HepG2 (cell line): ENCODE measurements around the gene TEAD3. TPM values are rescaled to one million over a fixed set of nuclear protein-coding genes. Genes with fewer than 3 reads are reported as not detected.

Experiments used
- ARNT2 ChIP-seq: sonication (generic); formaldehyde crosslinking; IDR thresholded peaks from 2 replicates; pipeline ENCODE4 v1.8.0; 2022; ENCODE audit warnings: mild to moderate bottlenecking, low read depth, missing genetic modification reagents, moderate library complexity
- GLI4 ChIP-seq: sonication (generic); formaldehyde crosslinking; IDR thresholded peaks from 2 replicates; pipeline ENCODE4 v1.5.1; 2020; ENCODE audit warnings: missing genetic modification reagents, mild to moderate bottlenecking, moderate library complexity, borderline replicate concordance
- NR1H2 ChIP-seq: sonication (generic); formaldehyde crosslinking; IDR thresholded peaks from 2 replicates; pipeline ENCODE4 v1.8.1; 2022; ENCODE audit warnings: low read depth, missing genetic modification reagents, borderline replicate concordance
- PPARG ChIP-seq: conservative IDR thresholded peaks from 2 replicates; pipeline ENCODE4 v1.6.1; 2016; ENCODE audit warnings: missing biosample characterization, missing genetic modification reagents
- TRIM24 ChIP-seq: sonication (generic); formaldehyde crosslinking; IDR thresholded peaks from 2 replicates; pipeline ENCODE4 v1.8.0; 2022; ENCODE audit warnings: mild to moderate bottlenecking, missing genetic modification reagents
- YY1 ChIP-seq: IDR thresholded peaks from 2 replicates; pipeline ENCODE4 v1.6.1; 2011; ENCODE audit warnings: low read length, low read depth, moderate library complexity, mild to moderate bottlenecking; ENCODE audit not compliant: insufficient read depth, insufficient replicate concordance
- ZNF3 ChIP-seq: IDR thresholded peaks from 2 replicates; pipeline ENCODE4 v1.7.0; 2017; ENCODE audit warnings: inconsistent platforms
- ZNF446 ChIP-seq: sonication (generic); formaldehyde crosslinking; IDR thresholded peaks from 2 replicates; pipeline ENCODE4 v1.5.0; 2020; ENCODE audit warnings: mild to moderate bottlenecking, missing genetic modification reagents
- ZNF749 ChIP-seq: sonication (generic); formaldehyde crosslinking; IDR thresholded peaks from 2 replicates; pipeline ENCODE4 v1.8.0; 2022; ENCODE audit warnings: mild to moderate bottlenecking, missing genetic modification reagents, moderate library complexity, borderline replicate concordance
- ZNF75D ChIP-seq: sonication (generic); formaldehyde crosslinking; IDR thresholded peaks from 2 replicates; pipeline ENCODE4 v1.8.1; 2023; ENCODE audit warnings: missing genetic modification reagents, mild to moderate bottlenecking, borderline replicate concordance
- ZNF883 ChIP-seq: sonication (generic); formaldehyde crosslinking; IDR thresholded peaks from 2 replicates; pipeline ENCODE4 v1.5.1; 2020; ENCODE audit warnings: mild to moderate bottlenecking, missing genetic modification reagents; ENCODE audit errors: not compliant biosample characterization
- polyA plus RNA-seq, 8 experiments: library from polyadenylated mRNA; depleted of rRNA in 3 of 8; stranded (reverse) in 7 of 8; unstranded in 1 of 8; fragments of >200 nt; fragmentation: Illumina TruSeq in 4 of 8; extraction: Trizol in 4 of 8; gene quantifications; 2 replicates each; pipeline versions ENCODE4 v1.2.1 to v1.2.3, GENCODE V29; 2011 to 2016; ENCODE audit warnings: low read depth in 4 of 8, missing spikeins in 1 of 8, mixed read lengths in 1 of 8; ENCODE audit not compliant: insufficient read depth in 1 of 8
- total RNA-seq, 5 experiments: library from RNA; depleted of rRNA; stranded (reverse); fragments of >200 nt; fragmentation: Illumina TruSeq; extraction: Trizol; gene quantifications; 2 replicates each; pipeline ENCODE4 v1.2.3, GENCODE V29; 2016; ENCODE audit warnings: low read depth in 1 of 5
- TF ChIP-seq, protein P1 (sequence below): sonication (generic); formaldehyde crosslinking; IDR thresholded peaks from 2 replicates; pipeline ENCODE4 v1.9.0; 2021; ENCODE audit warnings: missing genetic modification reagents, mild to moderate bottlenecking, borderline replicate concordance
- TF ChIP-seq, protein P2 (sequence below): sonication (generic); formaldehyde crosslinking; IDR thresholded peaks from 2 replicates; pipeline ENCODE4 v1.4.0; 2020; ENCODE audit warnings: missing genetic modification reagents
- TF ChIP-seq, protein P3 (sequence below): sonication (generic); formaldehyde crosslinking; IDR thresholded peaks from 2 replicates; pipeline ENCODE4 v1.5.0; 2020; ENCODE audit warnings: missing genetic modification reagents
- TF ChIP-seq, protein P4 (sequence below): sonication (generic); formaldehyde crosslinking; IDR thresholded peaks from 2 replicates; pipeline ENCODE4 v1.4.0; 2020; ENCODE audit warnings: missing genetic modification reagents, borderline replicate concordance
- TF ChIP-seq, protein P5 (sequence below): sonication (generic); formaldehyde crosslinking; IDR thresholded peaks from 2 replicates; pipeline ENCODE4 v1.4.0; 2020; ENCODE audit warnings: mild to moderate bottlenecking, missing genetic modification reagents

Gene TEAD3
- total and polyA plus RNA-seq, 2 of the 13 experiments (the other 11 are each of a cell fraction or from before 2014, with no cell fraction given), result 15.1 to 16.5 TPM

DNA sequence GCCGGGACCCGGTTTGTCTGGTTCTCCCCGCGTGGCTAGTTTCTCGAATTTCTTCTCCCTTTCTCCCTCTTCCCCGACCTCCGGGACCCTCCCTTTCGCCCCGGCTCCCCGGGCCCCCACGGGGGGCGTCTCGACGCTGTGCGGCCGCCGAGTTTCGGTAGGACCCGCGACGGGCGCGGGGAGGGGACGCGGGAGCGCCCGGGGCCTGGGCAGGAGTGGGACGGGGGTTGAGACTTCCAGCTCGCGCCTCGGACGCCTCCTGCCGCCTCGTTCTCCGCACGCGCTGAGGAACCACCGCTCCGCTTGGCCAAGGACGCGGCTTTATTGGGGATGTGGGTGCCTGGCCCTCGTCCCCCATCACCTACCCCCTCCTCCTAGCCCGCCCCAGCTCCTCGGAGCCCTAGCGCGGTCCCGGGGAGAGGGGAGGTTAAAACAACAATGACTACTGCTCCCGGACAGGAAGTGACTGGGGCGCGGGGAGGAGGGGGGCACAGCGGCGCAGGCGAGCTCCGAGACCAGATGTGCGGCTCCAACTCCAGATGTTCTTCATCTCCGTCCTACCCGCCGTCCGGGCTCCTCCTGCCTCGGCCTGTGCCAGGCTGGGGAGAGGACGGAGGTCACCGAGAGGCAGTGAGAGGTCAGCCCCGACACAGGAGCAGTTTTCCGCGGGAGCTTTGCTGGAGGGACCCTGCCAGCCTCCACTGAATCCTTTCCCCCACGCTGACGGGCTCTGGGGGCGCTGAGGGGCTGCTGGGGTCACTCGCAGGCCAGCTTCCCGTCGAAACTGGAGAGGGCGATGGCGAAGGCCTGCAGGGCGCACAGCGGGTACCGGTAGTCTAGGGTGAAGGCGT, 917 bp upstream of the TEAD3 start (continued):
- TF ChIP-seq ZNF749 (CRISPR knock-in tag), result peak; percentile 71; the same call in 1 of the 2 replicates
- TF ChIP-seq PPARG, result peak; percentile 49
- TF ChIP-seq, protein P1, sequence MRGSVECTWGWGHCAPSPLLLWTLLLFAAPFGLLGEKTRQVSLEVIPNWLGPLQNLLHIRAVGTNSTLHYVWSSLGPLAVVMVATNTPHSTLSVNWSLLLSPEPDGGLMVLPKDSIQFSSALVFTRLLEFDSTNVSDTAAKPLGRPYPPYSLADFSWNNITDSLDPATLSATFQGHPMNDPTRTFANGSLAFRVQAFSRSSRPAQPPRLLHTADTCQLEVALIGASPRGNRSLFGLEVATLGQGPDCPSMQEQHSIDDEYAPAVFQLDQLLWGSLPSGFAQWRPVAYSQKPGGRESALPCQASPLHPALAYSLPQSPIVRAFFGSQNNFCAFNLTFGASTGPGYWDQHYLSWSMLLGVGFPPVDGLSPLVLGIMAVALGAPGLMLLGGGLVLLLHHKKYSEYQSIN (CRISPR knock-in tag), result no peak
- TF ChIP-seq, protein P2, sequence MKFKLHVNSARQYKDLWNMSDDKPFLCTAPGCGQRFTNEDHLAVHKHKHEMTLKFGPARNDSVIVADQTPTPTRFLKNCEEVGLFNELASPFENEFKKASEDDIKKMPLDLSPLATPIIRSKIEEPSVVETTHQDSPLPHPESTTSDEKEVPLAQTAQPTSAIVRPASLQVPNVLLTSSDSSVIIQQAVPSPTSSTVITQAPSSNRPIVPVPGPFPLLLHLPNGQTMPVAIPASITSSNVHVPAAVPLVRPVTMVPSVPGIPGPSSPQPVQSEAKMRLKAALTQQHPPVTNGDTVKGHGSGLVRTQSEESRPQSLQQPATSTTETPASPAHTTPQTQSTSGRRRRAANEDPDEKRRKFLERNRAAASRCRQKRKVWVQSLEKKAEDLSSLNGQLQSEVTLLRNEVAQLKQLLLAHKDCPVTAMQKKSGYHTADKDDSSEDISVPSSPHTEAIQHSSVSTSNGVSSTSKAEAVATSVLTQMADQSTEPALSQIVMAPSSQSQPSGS, result peak; percentile 55; the same call in 1 of the 2 replicates
- peak; percentile 70; the same call in 1 of the 2 replicates for TF ChIP-seq ARNT2
- peak; percentile 83 for TF ChIP-seq ZNF883 (CRISPR knock-in tag)
- 0 out of 2 replicates have a peak, but pooled peaks have one; percentile 18 for TF ChIP-seq TRIM24 (CRISPR knock-in tag)
- peak; percentile 98 for TF ChIP-seq ZNF446 (CRISPR knock-in tag)
- TF ChIP-seq, protein P3, sequence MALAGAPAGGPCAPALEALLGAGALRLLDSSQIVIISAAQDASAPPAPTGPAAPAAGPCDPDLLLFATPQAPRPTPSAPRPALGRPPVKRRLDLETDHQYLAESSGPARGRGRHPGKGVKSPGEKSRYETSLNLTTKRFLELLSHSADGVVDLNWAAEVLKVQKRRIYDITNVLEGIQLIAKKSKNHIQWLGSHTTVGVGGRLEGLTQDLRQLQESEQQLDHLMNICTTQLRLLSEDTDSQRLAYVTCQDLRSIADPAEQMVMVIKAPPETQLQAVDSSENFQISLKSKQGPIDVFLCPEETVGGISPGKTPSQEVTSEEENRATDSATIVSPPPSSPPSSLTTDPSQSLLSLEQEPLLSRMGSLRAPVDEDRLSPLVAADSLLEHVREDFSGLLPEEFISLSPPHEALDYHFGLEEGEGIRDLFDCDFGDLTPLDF, result peak; percentile 51; the same call in 1 of the 2 replicates
- TF ChIP-seq ZNF75D (CRISPR knock-in tag), result no peak
- TF ChIP-seq, protein P4, sequence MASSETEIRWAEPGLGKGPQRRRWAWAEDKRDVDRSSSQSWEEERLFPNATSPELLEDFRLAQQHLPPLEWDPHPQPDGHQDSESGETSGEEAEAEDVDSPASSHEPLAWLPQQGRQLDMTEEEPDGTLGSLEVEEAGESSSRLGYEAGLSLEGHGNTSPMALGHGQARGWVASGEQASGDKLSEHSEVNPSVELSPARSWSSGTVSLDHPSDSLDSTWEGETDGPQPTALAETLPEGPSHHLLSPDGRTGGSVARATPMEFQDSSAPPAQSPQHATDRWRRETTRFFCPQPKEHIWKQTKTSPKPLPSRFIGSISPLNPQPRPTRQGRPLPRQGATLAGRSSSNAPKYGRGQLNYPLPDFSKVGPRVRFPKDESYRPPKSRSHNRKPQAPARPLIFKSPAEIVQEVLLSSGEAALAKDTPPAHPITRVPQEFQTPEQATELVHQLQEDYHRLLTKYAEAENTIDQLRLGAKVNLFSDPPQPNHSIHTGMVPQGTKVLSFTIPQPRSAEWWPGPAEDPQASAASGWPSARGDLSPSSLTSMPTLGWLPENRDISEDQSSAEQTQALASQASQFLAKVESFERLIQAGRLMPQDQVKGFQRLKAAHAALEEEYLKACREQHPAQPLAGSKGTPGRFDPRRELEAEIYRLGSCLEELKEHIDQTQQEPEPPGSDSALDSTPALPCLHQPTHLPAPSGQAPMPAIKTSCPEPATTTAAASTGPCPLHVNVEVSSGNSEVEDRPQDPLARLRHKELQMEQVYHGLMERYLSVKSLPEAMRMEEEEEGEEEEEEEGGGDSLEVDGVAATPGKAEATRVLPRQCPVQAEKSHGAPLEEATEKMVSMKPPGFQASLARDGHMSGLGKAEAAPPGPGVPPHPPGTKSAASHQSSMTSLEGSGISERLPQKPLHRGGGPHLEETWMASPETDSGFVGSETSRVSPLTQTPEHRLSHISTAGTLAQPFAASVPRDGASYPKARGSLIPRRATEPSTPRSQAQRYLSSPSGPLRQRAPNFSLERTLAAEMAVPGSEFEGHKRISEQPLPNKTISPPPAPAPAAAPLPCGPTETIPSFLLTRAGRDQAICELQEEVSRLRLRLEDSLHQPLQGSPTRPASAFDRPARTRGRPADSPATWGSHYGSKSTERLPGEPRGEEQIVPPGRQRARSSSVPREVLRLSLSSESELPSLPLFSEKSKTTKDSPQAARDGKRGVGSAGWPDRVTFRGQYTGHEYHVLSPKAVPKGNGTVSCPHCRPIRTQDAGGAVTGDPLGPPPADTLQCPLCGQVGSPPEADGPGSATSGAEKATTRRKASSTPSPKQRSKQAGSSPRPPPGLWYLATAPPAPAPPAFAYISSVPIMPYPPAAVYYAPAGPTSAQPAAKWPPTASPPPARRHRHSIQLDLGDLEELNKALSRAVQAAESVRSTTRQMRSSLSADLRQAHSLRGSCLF (CRISPR knock-in tag), result peak; percentile 87; the same call in 1 of the 2 replicates
- TF ChIP-seq ZNF3, result no peak; the same call in 1 of the 2 replicates
- no peak for TF ChIP-seq YY1
- peak; percentile 72; the same call in 1 of the 2 replicates for TF ChIP-seq NR1H2 (CRISPR knock-in tag)
- TF ChIP-seq, protein P5, sequence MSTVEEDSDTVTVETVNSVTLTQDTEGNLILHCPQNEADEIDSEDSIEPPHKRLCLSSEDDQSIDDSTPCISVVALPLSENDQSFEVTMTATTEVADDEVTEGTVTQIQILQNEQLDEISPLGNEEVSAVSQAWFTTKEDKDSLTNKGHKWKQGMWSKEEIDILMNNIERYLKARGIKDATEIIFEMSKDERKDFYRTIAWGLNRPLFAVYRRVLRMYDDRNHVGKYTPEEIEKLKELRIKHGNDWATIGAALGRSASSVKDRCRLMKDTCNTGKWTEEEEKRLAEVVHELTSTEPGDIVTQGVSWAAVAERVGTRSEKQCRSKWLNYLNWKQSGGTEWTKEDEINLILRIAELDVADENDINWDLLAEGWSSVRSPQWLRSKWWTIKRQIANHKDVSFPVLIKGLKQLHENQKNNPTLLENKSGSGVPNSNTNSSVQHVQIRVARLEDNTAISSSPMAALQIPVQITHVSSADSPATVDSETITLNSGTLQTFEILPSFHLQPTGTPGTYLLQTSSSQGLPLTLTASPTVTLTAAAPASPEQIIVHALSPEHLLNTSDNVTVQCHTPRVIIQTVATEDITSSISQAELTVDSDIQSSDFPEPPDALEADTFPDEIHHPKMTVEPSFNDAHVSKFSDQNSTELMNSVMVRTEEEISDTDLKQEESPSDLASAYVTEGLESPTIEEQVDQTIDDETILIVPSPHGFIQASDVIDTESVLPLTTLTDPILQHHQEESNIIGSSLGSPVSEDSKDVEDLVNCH (CRISPR knock-in tag), result no peak
- peak; percentile 78 for TF ChIP-seq GLI4 (CRISPR knock-in tag)
